K562 (cell line): Measurements from ENCODE around the gene SPTY2D1. TPM values are rescaled to one million over a fixed set of nuclear protein-coding genes. Genes with fewer than 3 reads are reported as not detected.

Source experiments
- BACH1 ChIP-seq: fragments of 200-800 bp; sonication (Bioruptor generic); IDR thresholded peaks from 2 replicates; pipeline ENCODE4 v1.6.1; 2016; ENCODE audit warnings: missing genetic modification characterization, missing compliant biosample characterization
- C11orf30 ChIP-seq: fragments of 450-650 bp; IDR thresholded peaks from 2 replicates; pipeline ENCODE4 v1.6.1; 2016; ENCODE audit warnings: low read depth, mild to moderate bottlenecking
- DPF2 ChIP-seq: fragments of 450-650 bp; IDR thresholded peaks from 2 replicates; pipeline ENCODE4 v1.6.1; 2016
- GATA2 ChIP-seq: sonication (generic); formaldehyde crosslinking; IDR thresholded peaks from 2 replicates; pipeline ENCODE4 v1.4.0; 2020; ENCODE audit warnings: mild to moderate bottlenecking, missing genetic modification reagents
- GTF2F1 ChIP-seq: IDR thresholded peaks from 2 replicates; pipeline ENCODE4 v1.6.1; 2011; ENCODE audit warnings: low read depth, low read length, improper control_type of control experiment
- HDAC1 ChIP-seq, 2 experiments: fragments of 450-650 bp; IDR thresholded peaks; 2 replicates each; pipeline ENCODE4 v1.6.1; 2016 to 2017; ENCODE audit warnings: inconsistent platforms in 1 of 2, mild to moderate bottlenecking in 1 of 2, moderate library complexity in 1 of 2
- JUND ChIP-seq, 2 experiments: IDR thresholded peaks; 2 replicates in 1 of 2; 3 replicates in 1 of 2; pipeline ENCODE4 v1.6.1; 2011; ENCODE audit warnings: borderline replicate concordance in 2 of 2, low read depth in 2 of 2, low read length in 2 of 2, improper control_type of control experiment in 1 of 2, missing biosample characterization in 1 of 2, missing genetic modification characterization in 1 of 2, missing genetic modification reagents in 1 of 2
- KLF10 ChIP-seq: fragments of 250-450 bp; sonication (Bioruptor Pico); IDR thresholded peaks from 2 replicates; pipeline ENCODE4 v1.6.1; 2021; ENCODE audit warnings: matching md5 sums
- NCOA6 ChIP-seq: fragments of 450-650 bp; IDR thresholded peaks from 2 replicates; pipeline ENCODE4 v1.6.1; 2017; ENCODE audit warnings: mild to moderate bottlenecking
- NFXL1 ChIP-seq: fragments of 450-650 bp; formaldehyde crosslinking; IDR thresholded peaks from 2 replicates; pipeline ENCODE4 v1.4.0; 2021; ENCODE audit warnings: mild to moderate bottlenecking
- PHTF2 ChIP-seq: fragments of 250-450 bp; sonication (Bioruptor Pico); IDR thresholded peaks from 2 replicates; pipeline ENCODE4 v1.5.0; 2021; ENCODE audit warnings: mild to moderate bottlenecking
- PPARD ChIP-seq: fragments of 250-450 bp; sonication (Bioruptor Pico); IDR thresholded peaks from 2 replicates; pipeline ENCODE4 v1.8.0; 2022; ENCODE audit warnings: inconsistent platforms, mild to moderate bottlenecking, moderate library complexity
- RCOR1 ChIP-seq, 2 experiments: IDR thresholded peaks; 2 replicates each; pipeline ENCODE4 v1.6.1; 2012; ENCODE audit warnings: low read depth in 2 of 2, low read length in 2 of 2, borderline replicate concordance in 1 of 2, improper control_type of control experiment in 1 of 2
- RFX5 ChIP-seq: IDR thresholded peaks from 2 replicates; pipeline ENCODE4 v1.6.1; 2011; ENCODE audit warnings: low read depth, mild to moderate bottlenecking, improper control_type of control experiment, low read length
- ZBTB7A ChIP-seq: IDR thresholded peaks from 2 replicates; pipeline ENCODE4 v1.6.1; 2011; ENCODE audit warnings: low read depth, mild to moderate bottlenecking, low read length, moderate library complexity, borderline replicate concordance; ENCODE audit not compliant: control insufficient read depth
- ZNF124 ChIP-seq: sonication (generic); formaldehyde crosslinking; IDR thresholded peaks from 2 replicates; pipeline ENCODE4 v1.8.1; 2022; ENCODE audit warnings: missing genetic modification reagents
- ZNF140 ChIP-seq: fragments of 250-450 bp; sonication (Bioruptor Pico); IDR thresholded peaks from 2 replicates; pipeline ENCODE4 v1.8.0; 2021; ENCODE audit warnings: moderate library complexity, mild to moderate bottlenecking, inconsistent platforms
- ZNF197 ChIP-seq: fragments of 200-800 bp; sonication (Bioruptor generic); IDR thresholded peaks from 2 replicates; pipeline ENCODE4 v1.6.1; 2016; ENCODE audit warnings: low read depth, missing genetic modification characterization, missing compliant biosample characterization
- ZNF764 ChIP-seq: fragments of 250-450 bp; sonication (Bioruptor Pico); IDR thresholded peaks from 2 replicates; pipeline ENCODE4 v1.4.0; 2020; ENCODE audit warnings: low read depth, mild to moderate bottlenecking, moderate library complexity
- polyA plus RNA-seq, 8 experiments: library from polyadenylated mRNA; depleted of rRNA in 4 of 8; stranded (reverse) in 5 of 8; unstranded in 3 of 8; fragments of >200 nt; fragmentation: Nextera tagmentation in 2 of 8; fragmentation: Illumina TruSeq in 1 of 8; extraction: Ambion mirVana in 2 of 8; extraction: Trizol in 1 of 8; gene quantifications; 2 replicates each; pipeline versions ENCODE4 v1.2.1 to v1.2.3, GENCODE V29; 2011 to 2014; ENCODE audit warnings: inconsistent platforms in 1 of 8, missing spikeins in 1 of 8
- total RNA-seq, 7 experiments: library from RNA; depleted of rRNA in 6 of 7; stranded (reverse); fragments of >200 nt in 6 of 7; fragmentation: Illumina TruSeq in 2 of 7; extraction: Trizol in 2 of 7; gene quantifications; 2 replicates each; pipeline versions ENCODE4 v1.2.1 to v1.2.3, GENCODE V29; 2011 to 2021; ENCODE audit warnings: low replicate concordance in 1 of 7
- TF ChIP-seq, protein P1 (sequence below): fragments of 450-650 bp; formaldehyde crosslinking; IDR thresholded peaks from 2 replicates; pipeline ENCODE4 v1.4.0; 2022; ENCODE audit warnings: missing genetic modification characterization
- TF ChIP-seq, protein P2 (sequence below), 2 experiments: fragments of 450-650 bp in 1 of 2; sonication (generic) in 1 of 2; formaldehyde crosslinking in 1 of 2; IDR thresholded peaks in 1 of 2; conservative IDR thresholded peaks in 1 of 2; 2 replicates each; pipeline versions ENCODE4 v1.6.1 to v1.8.1; 2016 to 2023; ENCODE audit warnings: mild to moderate bottlenecking in 2 of 2, moderate library complexity in 2 of 2, inconsistent platforms in 1 of 2, missing genetic modification reagents in 1 of 2
- TF ChIP-seq, protein P3 (sequence below): fragments of 250-450 bp; sonication (Bioruptor Pico); IDR thresholded peaks from 2 replicates; pipeline ENCODE4 v1.5.0; 2020; ENCODE audit warnings: mild to moderate bottlenecking, borderline replicate concordance

Gene SPTY2D1
- total and polyA plus RNA-seq, 9 of the 15 experiments (the other 6 are each of a cell fraction or from before 2014, with no cell fraction given), result 3.2 to 32.1 (median 12.9) TPM

DNA sequence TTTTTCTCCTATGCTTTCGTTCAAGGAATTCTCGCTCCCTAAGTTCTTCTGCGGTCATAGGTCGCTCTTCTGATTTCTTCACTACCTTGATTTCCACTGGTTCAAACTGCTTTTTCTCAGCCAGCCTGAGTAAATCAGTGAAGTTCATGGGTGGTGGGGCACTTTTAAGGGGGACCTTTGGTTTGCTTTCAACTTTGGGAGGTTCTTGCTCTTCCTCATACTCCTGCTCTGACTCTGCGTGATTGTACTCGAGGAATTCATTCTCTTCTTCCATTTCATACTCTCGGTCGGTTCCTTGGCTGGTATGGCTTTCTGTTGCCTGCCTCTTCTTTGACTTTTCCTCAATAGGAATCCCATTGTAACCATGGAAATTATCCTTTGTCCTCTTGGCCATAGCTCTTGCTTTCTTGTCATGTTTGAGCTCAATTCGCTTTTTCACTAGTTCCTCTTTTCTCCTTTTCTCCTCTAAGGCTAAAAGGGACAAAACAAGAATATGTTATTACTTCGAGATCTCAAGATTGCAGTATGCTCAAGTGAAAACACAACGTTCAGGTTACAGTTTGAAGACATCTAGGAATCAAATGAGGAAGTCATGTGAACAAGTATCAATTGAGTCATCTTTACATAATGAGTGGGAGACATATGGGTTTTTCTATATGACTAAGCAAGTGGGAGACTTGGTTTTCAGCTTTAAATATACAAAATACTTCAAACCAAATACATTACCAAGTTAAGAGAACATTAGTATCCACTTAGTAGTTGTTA lies 18.3 kb downstream of the SPTY2D1 start (continued):
- TF ChIP-seq PHTF2 (CRISPR knock-in tag) (no peak), ZNF124 (no peak), GTF2F1 (no peak), RFX5 (no peak), DPF2 (peak; percentile 43; the same call in 1 of the 2 replicates), PPARD (CRISPR knock-in tag) (no peak), ZNF140 (CRISPR knock-in tag) (no peak), C11orf30 (peak; percentile 40; the same call in 1 of the 2 replicates), NFXL1 (CRISPR knock-in tag) (no peak), HDAC1 (IDR thresholded peaks at IDR 0.05) (no peak), ZBTB7A (no peak), RCOR1 (IDR thresholded peaks at IDR 0.05; ENCODE audit: borderline replicate concordance in 1 of 2, low read depth in 2 of 2, low read length in 2 of 2) (peak in 1 of 2 experiments; percentile 27; a peak in 1 of 4 replicates), ZNF764 (no peak), BACH1 (tag) (no peak), JUND (IDR thresholded peaks at IDR 0.05; ENCODE audit: borderline replicate concordance, low read depth, low read length) (peak; percentile 74; the same call in 1 of the 2 replicates), JUND (tag; IDR thresholded peaks at IDR 0.05; ENCODE audit: borderline replicate concordance, low read depth, low read length) (peak; percentile 74), KLF10 (no peak), GATA2 (CRISPR knock-in tag) (peak; percentile 83), NCOA6 (no peak), ZNF197 (no peak)
- TF ChIP-seq, protein P1, sequence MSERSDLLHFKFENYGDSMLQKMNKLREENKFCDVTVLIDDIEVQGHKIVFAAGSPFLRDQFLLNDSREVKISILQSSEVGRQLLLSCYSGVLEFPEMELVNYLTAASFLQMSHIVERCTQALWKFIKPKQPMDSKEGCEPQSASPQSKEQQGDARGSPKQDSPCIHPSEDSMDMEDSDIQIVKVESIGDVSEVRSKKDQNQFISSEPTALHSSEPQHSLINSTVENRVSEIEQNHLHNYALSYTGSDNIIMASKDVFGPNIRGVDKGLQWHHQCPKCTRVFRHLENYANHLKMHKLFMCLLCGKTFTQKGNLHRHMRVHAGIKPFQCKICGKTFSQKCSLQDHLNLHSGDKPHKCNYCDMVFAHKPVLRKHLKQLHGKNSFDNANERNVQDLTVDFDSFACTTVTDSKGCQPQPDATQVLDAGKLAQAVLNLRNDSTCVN (CRISPR knock-in tag), result no peak
- TF ChIP-seq, protein P2, sequence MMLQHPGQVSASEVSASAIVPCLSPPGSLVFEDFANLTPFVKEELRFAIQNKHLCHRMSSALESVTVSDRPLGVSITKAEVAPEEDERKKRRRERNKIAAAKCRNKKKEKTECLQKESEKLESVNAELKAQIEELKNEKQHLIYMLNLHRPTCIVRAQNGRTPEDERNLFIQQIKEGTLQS (IDR thresholded peaks at IDR 0.05), result peak; percentile 74
- TF ChIP-seq, protein P2 (CRISPR knock-in tag; conservative IDR thresholded peaks at IDR 0.05), result no peak
- TF ChIP-seq, protein P3, sequence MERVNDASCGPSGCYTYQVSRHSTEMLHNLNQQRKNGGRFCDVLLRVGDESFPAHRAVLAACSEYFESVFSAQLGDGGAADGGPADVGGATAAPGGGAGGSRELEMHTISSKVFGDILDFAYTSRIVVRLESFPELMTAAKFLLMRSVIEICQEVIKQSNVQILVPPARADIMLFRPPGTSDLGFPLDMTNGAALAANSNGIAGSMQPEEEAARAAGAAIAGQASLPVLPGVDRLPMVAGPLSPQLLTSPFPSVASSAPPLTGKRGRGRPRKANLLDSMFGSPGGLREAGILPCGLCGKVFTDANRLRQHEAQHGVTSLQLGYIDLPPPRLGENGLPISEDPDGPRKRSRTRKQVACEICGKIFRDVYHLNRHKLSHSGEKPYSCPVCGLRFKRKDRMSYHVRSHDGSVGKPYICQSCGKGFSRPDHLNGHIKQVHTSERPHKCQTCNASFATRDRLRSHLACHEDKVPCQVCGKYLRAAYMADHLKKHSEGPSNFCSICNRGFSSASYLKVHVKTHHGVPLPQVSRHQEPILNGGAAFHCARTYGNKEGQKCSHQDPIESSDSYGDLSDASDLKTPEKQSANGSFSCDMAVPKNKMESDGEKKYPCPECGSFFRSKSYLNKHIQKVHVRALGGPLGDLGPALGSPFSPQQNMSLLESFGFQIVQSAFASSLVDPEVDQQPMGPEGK (CRISPR knock-in tag), result no peak
